H9 (cell line): Measurements from ENCODE around the gene MLLT6. TPM values are rescaled to one million over a fixed set of nuclear protein-coding genes. Genes with fewer than 3 reads are reported as not detected.
A peak's percentile ranks its signal among the peaks of the same experiment; 100 is the strongest.

Experiments used
- DNase-seq: peaks from one replicate; pipeline ENCODE4 v3.0.0-alpha.2; 2017
- H2AFZ ChIP-seq: one replicate; pipeline ENCODE4 v1.6.1; 2013; ENCODE audit warnings: mild to moderate bottlenecking, low read length, control low read depth, moderate library complexity
- H2AK5ac ChIP-seq: 2 replicates; pipeline ENCODE4 v1.6.1; 2013; ENCODE audit warnings: low read length, control low read depth, mixed read lengths; ENCODE audit not compliant: insufficient read length
- H2BK120ac ChIP-seq: one replicate; pipeline ENCODE4 v1.6.1; 2013; ENCODE audit warnings: low read depth, mild to moderate bottlenecking, low read length, control low read depth, inconsistent platforms; ENCODE audit not compliant: poor library complexity, severe bottlenecking
- H2BK12ac ChIP-seq: 2 replicates; pipeline ENCODE4 v1.6.1; 2013; ENCODE audit warnings: low read length, control low read depth, mixed read lengths, low read depth; ENCODE audit not compliant: insufficient read length
- H2BK15ac ChIP-seq: 2 replicates; pipeline ENCODE4 v1.6.1; 2013; ENCODE audit warnings: low read depth, low read length, control low read depth
- H2BK20ac ChIP-seq: one replicate; pipeline ENCODE4 v1.6.1; 2013; ENCODE audit warnings: low read depth, mild to moderate bottlenecking, low read length, control low read depth, inconsistent platforms; ENCODE audit not compliant: poor library complexity, severe bottlenecking
- H2BK5ac ChIP-seq: 2 replicates; pipeline ENCODE4 v1.6.1; 2013; ENCODE audit warnings: low read length, control low read depth, mixed read lengths; ENCODE audit not compliant: insufficient read length
- H3K14ac ChIP-seq: 2 replicates; pipeline ENCODE4 v1.6.1; 2013; ENCODE audit warnings: low read length, control low read depth; ENCODE audit not compliant: insufficient read depth
- H3K18ac ChIP-seq: 2 replicates; pipeline ENCODE4 v1.6.1; 2013; ENCODE audit warnings: low read depth, mild to moderate bottlenecking, mixed read lengths, low read length, control low read depth; ENCODE audit not compliant: insufficient read length
- H3K23ac ChIP-seq: 2 replicates; pipeline ENCODE4 v1.6.1; 2013; ENCODE audit warnings: low read length, control low read depth, mixed read lengths, low read depth; ENCODE audit not compliant: insufficient read length
- H3K23me2 ChIP-seq: 2 replicates; pipeline ENCODE4 v1.6.1; 2013; ENCODE audit warnings: low read depth, mild to moderate bottlenecking, mixed read lengths, low read length, control low read depth; ENCODE audit not compliant: insufficient read length, poor library complexity, severe bottlenecking
- H3K27ac ChIP-seq: 2 replicates; pipeline ENCODE4 v1.5.1; 2013; ENCODE audit warnings: low read length, control low read depth, mixed read lengths, low read depth; ENCODE audit not compliant: insufficient read length
- H3K27me3 ChIP-seq: 2 replicates; pipeline ENCODE4 v1.6.1; 2013; ENCODE audit warnings: low read length, control low read depth, inconsistent platforms; ENCODE audit not compliant: insufficient read depth
- H3K4ac ChIP-seq: 2 replicates; pipeline ENCODE4 v1.6.1; 2013; ENCODE audit warnings: low read depth, mild to moderate bottlenecking, control low read depth, inconsistent platforms, low read length, moderate library complexity
- H3K4me1 ChIP-seq: 2 replicates; pipeline ENCODE4 v1.6.1; 2013; ENCODE audit warnings: low read length, control low read depth, inconsistent platforms; ENCODE audit not compliant: insufficient read depth
- H3K4me2 ChIP-seq: 2 replicates; pipeline ENCODE4 v1.6.1; 2013; ENCODE audit warnings: low read length, control low read depth, mixed read lengths; ENCODE audit not compliant: insufficient read length, insufficient read depth
- H3K56ac ChIP-seq: 2 replicates; pipeline ENCODE4 v1.6.1; 2013; ENCODE audit warnings: low read depth, mild to moderate bottlenecking, mixed read lengths, low read length, control low read depth; ENCODE audit not compliant: insufficient read length
- H3K79me1 ChIP-seq: 2 replicates; pipeline ENCODE4 v1.6.1; 2013; ENCODE audit warnings: low read depth, mild to moderate bottlenecking, moderate library complexity, low read length, control low read depth, inconsistent platforms; ENCODE audit not compliant: insufficient read depth, poor library complexity, severe bottlenecking
- H3K79me2 ChIP-seq: 2 replicates; pipeline ENCODE4 v1.6.1; 2013; ENCODE audit warnings: low read length, control low read depth, inconsistent platforms; ENCODE audit not compliant: insufficient read depth
- H3K9ac ChIP-seq: 2 replicates; pipeline ENCODE4 v1.6.1; 2013; ENCODE audit warnings: low read length, control low read depth, mixed read lengths; ENCODE audit not compliant: insufficient read length; ENCODE audit errors: extremely low read depth
- H3K9me3 ChIP-seq: one replicate; pipeline ENCODE4 v1.6.1; 2013; ENCODE audit warnings: low read depth, low read length, inconsistent platforms; ENCODE audit not compliant: control insufficient read depth
- H3T11ph ChIP-seq: one replicate; pipeline ENCODE4 v1.6.1; 2013; ENCODE audit warnings: mild to moderate bottlenecking, low read length, control low read depth, inconsistent platforms
- H4K20me1 ChIP-seq: one replicate; pipeline ENCODE4 v1.6.1; 2013; ENCODE audit not compliant: control insufficient read depth, insufficient read length, insufficient read depth
- H4K5ac ChIP-seq: 2 replicates; pipeline ENCODE4 v1.6.1; 2013; ENCODE audit warnings: low read depth, mild to moderate bottlenecking, mixed read lengths, low read length, control low read depth; ENCODE audit not compliant: insufficient read length
- H4K8ac ChIP-seq: replicated peaks from 2 replicates; pipeline ENCODE4 v1.6.1; 2013; ENCODE audit warnings: low read length, control low read depth, mixed read lengths, low read depth; ENCODE audit not compliant: insufficient read length
- H4K91ac ChIP-seq: 2 replicates; pipeline ENCODE4 v1.6.1; 2013; ENCODE audit warnings: low read depth, mild to moderate bottlenecking, moderate library complexity, mixed read lengths, low read length, control low read depth; ENCODE audit not compliant: insufficient read length
- H3K27ac Mint-ChIP-seq, 3 experiments: 2 replicates in 2 of 3; 3 replicates in 1 of 3; pipeline ENCODE4 v1.8.0; 2020 to 2021; ENCODE audit warnings: mixed read lengths in 3 of 3, mild to moderate bottlenecking in 1 of 3, moderate library complexity in 1 of 3
- H3K27me3 Mint-ChIP-seq: 2 replicates; pipeline ENCODE4 v1.8.0; 2021; ENCODE audit warnings: low read depth, mild to moderate bottlenecking, moderate library complexity, mixed read lengths
- H3K36me3 Mint-ChIP-seq, 3 experiments: 2 replicates in 2 of 3; 3 replicates in 1 of 3; pipeline ENCODE4 v1.8.0; 2020 to 2021; ENCODE audit warnings: low read depth in 3 of 3, mixed read lengths in 3 of 3; ENCODE audit not compliant: insufficient read depth in 1 of 3
- H3K4me1 Mint-ChIP-seq, 2 experiments: 2 replicates each; pipeline ENCODE4 v1.8.0; 2020; ENCODE audit warnings: mixed read lengths in 2 of 2
- H3K4me3 Mint-ChIP-seq, 2 experiments: 2 replicates in 1 of 2; 3 replicates in 1 of 2; pipeline ENCODE4 v1.8.0; 2020 to 2021; ENCODE audit warnings: mild to moderate bottlenecking in 2 of 2, mixed read lengths in 2 of 2, moderate library complexity in 1 of 2
- H3K9me3 Mint-ChIP-seq, 2 experiments: 2 replicates in 1 of 2; 3 replicates in 1 of 2; pipeline ENCODE4 v1.8.0; 2020; ENCODE audit warnings: mild to moderate bottlenecking in 2 of 2, mixed read lengths in 2 of 2, moderate library complexity in 1 of 2
- WGBS: extraction: QIAGEN DNeasy Blood & Tissue Kit; methylation state at CpG from one replicate; pipeline ENCODE4 v1.1.7; 2013; ENCODE audit warnings: missing lambda C conversion rate, low lambda C conversion rate, mixed read lengths; ENCODE audit not compliant: insufficient read length; ENCODE audit errors: extremely low coverage; 5-methylcytosine and 5-hydroxymethylcytosine counted together
- total RNA-seq: library from RNA; stranded (reverse); gene quantifications from 2 replicates; pipeline ENCODE4 v1.2.1, GENCODE V29; 2021
- TF ChIP-seq, protein P1 (sequence below): fragments of 200-600 bp; sonication (generic); conservative IDR thresholded peaks from 3 replicates; pipeline ENCODE4 v1.8.0; 2021; ENCODE audit warnings: antibody characterized with exemption, mild to moderate bottlenecking

The MLLT6 gene
- total RNA-seq, 1 experiment from 2014 or later, result 26.4 TPM

- H2BK20ac ChIP-seq, result no peak overlapping the region
- H2AFZ ChIP-seq, result no peak overlapping the region
- no peak overlapping the region for H3K23ac ChIP-seq
- no peak overlapping the region for H3K18ac ChIP-seq
- H3K9me3 ChIP-seq, result no peaks in the 10 kb centered on the region
- H3K79me2 ChIP-seq, result peaks cover 26% of the 10 kb centered on the region
- no peaks in the 10 kb centered on the region for H3K27me3 ChIP-seq
- no peak overlapping the region for H4K5ac ChIP-seq
- H3K27ac ChIP-seq, result no peak overlapping the region
- H4K20me1 ChIP-seq, result no peaks in the 10 kb centered on the region
- H3K4me2 ChIP-seq, result peak overlapping the region; percentile 98
- H2BK5ac ChIP-seq, result no peak overlapping the region
- no peak overlapping the region for H2BK12ac ChIP-seq
- TF ChIP-seq, protein P1, sequence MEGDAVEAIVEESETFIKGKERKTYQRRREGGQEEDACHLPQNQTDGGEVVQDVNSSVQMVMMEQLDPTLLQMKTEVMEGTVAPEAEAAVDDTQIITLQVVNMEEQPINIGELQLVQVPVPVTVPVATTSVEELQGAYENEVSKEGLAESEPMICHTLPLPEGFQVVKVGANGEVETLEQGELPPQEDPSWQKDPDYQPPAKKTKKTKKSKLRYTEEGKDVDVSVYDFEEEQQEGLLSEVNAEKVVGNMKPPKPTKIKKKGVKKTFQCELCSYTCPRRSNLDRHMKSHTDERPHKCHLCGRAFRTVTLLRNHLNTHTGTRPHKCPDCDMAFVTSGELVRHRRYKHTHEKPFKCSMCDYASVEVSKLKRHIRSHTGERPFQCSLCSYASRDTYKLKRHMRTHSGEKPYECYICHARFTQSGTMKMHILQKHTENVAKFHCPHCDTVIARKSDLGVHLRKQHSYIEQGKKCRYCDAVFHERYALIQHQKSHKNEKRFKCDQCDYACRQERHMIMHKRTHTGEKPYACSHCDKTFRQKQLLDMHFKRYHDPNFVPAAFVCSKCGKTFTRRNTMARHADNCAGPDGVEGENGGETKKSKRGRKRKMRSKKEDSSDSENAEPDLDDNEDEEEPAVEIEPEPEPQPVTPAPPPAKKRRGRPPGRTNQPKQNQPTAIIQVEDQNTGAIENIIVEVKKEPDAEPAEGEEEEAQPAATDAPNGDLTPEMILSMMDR, result no peak
- peaks cover 3% of the 10 kb centered on the region; the same call in 1 of the 2 replicates for H3K4me1 ChIP-seq
- H3K14ac ChIP-seq, result peak overlapping the region; percentile 26; the same call in 1 of the 2 replicates
- no peak overlapping the region for H2BK120ac ChIP-seq
- peaks cover 37% of the 10 kb centered on the region for H3K23me2 ChIP-seq
- no peak overlapping the region for H4K8ac ChIP-seq
- peaks cover 39 to 45% of the 10 kb centered on the region in 2 experiments for H3K4me1 Mint-ChIP-seq
- no peak overlapping the region for H2AK5ac ChIP-seq
- no CpG with 5 or more reads among the region's 79 CpGs for WGBS
- H3K9ac ChIP-seq, result peak overlapping the region; percentile 55
- peaks cover 0 to 3% of the 10 kb centered on the region in 2 experiments; a peak in 2 of 5 replicates for H3K9me3 Mint-ChIP-seq
- peak overlapping the region; percentile 97 for H3K4me3 Mint-ChIP-seq
- no peaks in the 10 kb centered on the region for H3K79me1 ChIP-seq
- H2BK15ac ChIP-seq, result no peak overlapping the region
- peak; percentile 93 for DNase-seq
- H3T11ph ChIP-seq, result no peak overlapping the region
- peaks cover 11% of the 10 kb centered on the region for H3K27me3 Mint-ChIP-seq
- H3K36me3 Mint-ChIP-seq, result peaks cover 5 to 19% (median 12%) of the 10 kb centered on the region in 3 experiments
- no peak overlapping the region for H3K4ac ChIP-seq
- H3K27ac Mint-ChIP-seq, result peak overlapping the region in 2 of 3 experiments; percentile 55 to 91; a peak in 3 of 7 replicates
- no peak overlapping the region for H4K91ac ChIP-seq
- H3K56ac ChIP-seq, result no peak overlapping the region
Observed at GRCh38 chr17:38749223-38750043, 44.4 kb downstream of the MLLT6 start.
